Sigmoid colon (tissue), 4 donors: ENCODE data around the gene AKAP7.

ENCODE experiments used
- CTCF ChIP-seq, 4 experiments: fragments of 450-650 bp in 3 of 4; fragments of 200-600 bp in 1 of 4; IDR thresholded peaks; one replicate each; pipeline ENCODE4 v1.5.1; 2016 to 2019; ENCODE audit warnings: antibody characterized with exemption in 4 of 4, mild to moderate bottlenecking in 3 of 4, moderate library complexity in 2 of 4
- POLR2AphosphoS5 ChIP-seq, 4 donors: sonication (generic); formaldehyde crosslinking; IDR thresholded peaks; one replicate each; pipeline ENCODE4 v1.6.1; 2017; ENCODE audit warnings: antibody characterized with exemption in 4 of 4

- TF ChIP-seq CTCF (IDR thresholded peaks at IDR 0.05) (no peak), POLR2AphosphoS5 (IDR thresholded peaks at IDR 0.05) (no peak)
Observed at GRCh38 chr6:131107151-131107550, 28.1 kb upstream of the AKAP7 start.
